ENCODE data around the gene APOE. TPM values are rescaled to one million over a fixed set of nuclear protein-coding genes. Genes with fewer than 3 reads are reported as not detected.
"Not testable (repeated sequence)": the region's sequence is repeated elsewhere in the genome, so short reads cannot be mapped to it uniquely, and the experiment has no call there.

The APOE gene
- total RNA-seq, 2 experiments from 2014 or later = 0.55 to 0.70 TPM

GRCh38 chr19:44874317-44874716, 31.3 kb upstream of the APOE start:
- no peak for ATAC-seq
- DNase-seq = no peak
- Mint-ChIP-seq H3K4me3 (no peak overlapping the region), H3K4me1 (peaks cover 5% of the 10 kb centered on the region), H3K27me3 (no peaks in the 10 kb centered on the region), H3K27ac (no peak overlapping the region), H3K36me3 (ENCODE audit: low read depth) (no peaks in the 10 kb centered on the region), H3K9me3 (ENCODE audit: low read depth) (no peaks in the 10 kb centered on the region)
- intact Hi-C loops (cut with DNase I, micrococcal nuclease) = no loop called here
- ChIA-PET POLR2A (no interaction called here), CTCF (no interaction called here)

GRCh38 chr19:44875666-44876451, 29.7 kb upstream of the APOE start:
- H3K27ac Mint-ChIP-seq = no peak overlapping the region
- no peaks in the 10 kb centered on the region for H3K27me3 Mint-ChIP-seq
- DNase-seq (no peak), ATAC-seq (no peak)
- peaks cover 5% of the 10 kb centered on the region for H3K4me1 Mint-ChIP-seq
- H3K9me3 Mint-ChIP-seq (ENCODE audit: low read depth) = no peaks in the 10 kb centered on the region
- H3K4me3 Mint-ChIP-seq = no peak overlapping the region
- ChIA-PET POLR2A (no interaction called here), CTCF (no interaction called here)
- intact Hi-C loops (cut with DNase I, micrococcal nuclease) = no loop called here
- H3K36me3 Mint-ChIP-seq (ENCODE audit: low read depth) = no peaks in the 10 kb centered on the region

- intact Hi-C loops (cut with DNase I, micrococcal nuclease) = no loop called here
- Mint-ChIP-seq H3K4me3 (no peak overlapping the region), H3K27ac (no peak overlapping the region), H3K36me3 (ENCODE audit: low read depth) (no peaks in the 10 kb centered on the region), H3K4me1 (peaks cover 5% of the 10 kb centered on the region), H3K9me3 (ENCODE audit: low read depth) (no peaks in the 10 kb centered on the region), H3K27me3 (no peaks in the 10 kb centered on the region)
- DNase-seq = no peak
- CTCF ChIA-PET = interaction anchor here (0.6 kb wide), 2 partner anchors 9 to 182 kb away, joined by 3 read pairs; no protein-coding TSS in a partner anchor
- no peak for ATAC-seq
- POLR2A ChIA-PET = interaction anchor here (0.6 kb wide), 1 partner anchor 15 kb away, joined by 3 read pairs; no protein-coding TSS in a partner anchor
These were observed 28.6 kb upstream of the APOE start for GRCh38 chr19:44876930-44877535.

- ATAC-seq = no peak
- Mint-ChIP-seq H3K4me1 (peaks cover 5% of the 10 kb centered on the region), H3K36me3 (ENCODE audit: low read depth) (no peaks in the 10 kb centered on the region), H3K27ac (no peak overlapping the region), H3K4me3 (no peak overlapping the region), H3K9me3 (ENCODE audit: low read depth) (no peaks in the 10 kb centered on the region), H3K27me3 (no peaks in the 10 kb centered on the region)
- DNase-seq = no peak
- intact Hi-C loops (cut with DNase I, micrococcal nuclease) = no loop called here
- ChIA-PET CTCF (no interaction called here), POLR2A (no interaction called here)
These were observed 27.3 kb upstream of the APOE start for GRCh38 chr19:44878120-44878865.

GRCh38 chr19:44879309-44880065, 26.1 kb upstream of the APOE start:
- intact Hi-C loops (cut with DNase I, micrococcal nuclease) = no loop called here
- DNase-seq (no peak), ATAC-seq (no peak)
- Mint-ChIP-seq H3K27me3 (no peaks in the 10 kb centered on the region), H3K4me1 (peaks cover 5% of the 10 kb centered on the region), H3K9me3 (ENCODE audit: low read depth) (no peaks in the 10 kb centered on the region), H3K27ac (no peak overlapping the region), H3K36me3 (ENCODE audit: low read depth) (no peaks in the 10 kb centered on the region), H3K4me3 (no peak overlapping the region)
- CTCF ChIA-PET = interaction anchor here (0.6 kb wide), 1 partner anchor 10 kb away, joined by 3 read pairs; no protein-coding TSS in a partner anchor
- POLR2A ChIA-PET = no interaction called here

- Mint-ChIP-seq H3K9me3 (ENCODE audit: low read depth) (no peaks in the 10 kb centered on the region), H3K36me3 (ENCODE audit: low read depth) (no peaks in the 10 kb centered on the region), H3K4me1 (peaks cover 4% of the 10 kb centered on the region), H3K27me3 (no peaks in the 10 kb centered on the region), H3K4me3 (no peak overlapping the region), H3K27ac (no peak overlapping the region)
- intact Hi-C loops (cut with DNase I, micrococcal nuclease) = no loop called here
- POLR2A ChIA-PET = no interaction called here
- ATAC-seq (no peak), DNase-seq (no peak)
- CTCF ChIA-PET = interaction anchor here (0.6 to 1.3 kb wide), 2 partner anchors 17 to 112 kb away, joined by 3 to 4 read pairs; no protein-coding TSS in a partner anchor
These were observed 23.5 kb upstream of the APOE start for GRCh38 chr19:44882063-44882462.

GRCh38 chr19:44882619-44883397, 22.8 kb upstream of the APOE start:
- ATAC-seq; H3K27me3 Mint-ChIP-seq; H3K4me3 Mint-ChIP-seq; H3K36me3 Mint-ChIP-seq (ENCODE audit: low read depth); H3K27ac Mint-ChIP-seq; intact Hi-C loops (cut with DNase I, micrococcal nuclease); H3K4me1 Mint-ChIP-seq; DNase-seq; H3K9me3 Mint-ChIP-seq (ENCODE audit: low read depth); POLR2A ChIA-PET: not testable (repeated sequence)
- CTCF ChIA-PET = interaction anchor here (0.6 to 1.5 kb wide), 4 partner anchors 16 to 1878 kb away, joined by 3 to 4 read pairs (median 3); no protein-coding TSS in a partner anchor

GRCh38 chr19:44883922-44884321, 21.7 kb upstream of the APOE start:
- ChIA-PET CTCF (interaction anchor here (1.5 kb wide), 1 partner anchor 70 kb away, joined by 3 read pairs; no protein-coding TSS in a partner anchor), POLR2A (interaction anchor here (0.6 to 0.8 kb wide), 2 partner anchors 113 to 114 kb away, joined by 3 to 9 read pairs; no protein-coding TSS in a partner anchor)
- Mint-ChIP-seq H3K4me1 (peaks cover under 1% of the 10 kb centered on the region), H3K27ac (no peak overlapping the region), H3K4me3 (no peak overlapping the region), H3K9me3 (ENCODE audit: low read depth) (no peaks in the 10 kb centered on the region), H3K36me3 (ENCODE audit: low read depth) (no peaks in the 10 kb centered on the region), H3K27me3 (no peaks in the 10 kb centered on the region)
- intact Hi-C loops (cut with DNase I, micrococcal nuclease) = no loop called here
- no peak for DNase-seq
- no peak for ATAC-seq

GRCh38 chr19:44884566-44884965, 21.0 kb upstream of the APOE start:
- Mint-ChIP-seq H3K27me3 (no peaks in the 10 kb centered on the region), H3K4me3 (no peak overlapping the region), H3K36me3 (ENCODE audit: low read depth) (no peaks in the 10 kb centered on the region), H3K27ac (no peak overlapping the region), H3K9me3 (ENCODE audit: low read depth) (no peaks in the 10 kb centered on the region), H3K4me1 (peaks cover 3% of the 10 kb centered on the region)
- DNase-seq (no peak), ATAC-seq (no peak)
- ChIA-PET POLR2A (interaction anchor here (0.8 kb wide), 1 partner anchor 114 kb away, joined by 9 read pairs; no protein-coding TSS in a partner anchor), CTCF (interaction anchor here (1.5 kb wide), 1 partner anchor 69 kb away, joined by 3 read pairs; no protein-coding TSS in a partner anchor)
- intact Hi-C loops (cut with DNase I, micrococcal nuclease) = no loop called here

GRCh38 chr19:44886141-44886540, 19.5 kb upstream of the APOE start:
- Mint-ChIP-seq H3K9me3 (ENCODE audit: low read depth) (no peaks in the 10 kb centered on the region), H3K27me3 (no peaks in the 10 kb centered on the region), H3K36me3 (ENCODE audit: low read depth) (no peaks in the 10 kb centered on the region), H3K4me1 (peaks cover 6% of the 10 kb centered on the region), H3K27ac (no peak overlapping the region), H3K4me3 (no peak overlapping the region)
- CTCF ChIA-PET = interaction anchor here (0.7 to 1.2 kb wide), 2 partner anchors 9 to 162 kb away, joined by 3 read pairs; no protein-coding TSS in a partner anchor
- DNase-seq = no peak
- ATAC-seq = no peak
- intact Hi-C loops (cut with DNase I, micrococcal nuclease) = no loop called here
- POLR2A ChIA-PET = no interaction called here
